ENCODE data around the gene NEURL1B. TPM values are rescaled to one million over a fixed set of nuclear protein-coding genes. Genes with fewer than 3 reads are reported as not detected.

The NEURL1B gene
- total and polyA plus RNA-seq, 12 donors, result 14.4 to 45.8 (median 21.6) TPM

DNA sequence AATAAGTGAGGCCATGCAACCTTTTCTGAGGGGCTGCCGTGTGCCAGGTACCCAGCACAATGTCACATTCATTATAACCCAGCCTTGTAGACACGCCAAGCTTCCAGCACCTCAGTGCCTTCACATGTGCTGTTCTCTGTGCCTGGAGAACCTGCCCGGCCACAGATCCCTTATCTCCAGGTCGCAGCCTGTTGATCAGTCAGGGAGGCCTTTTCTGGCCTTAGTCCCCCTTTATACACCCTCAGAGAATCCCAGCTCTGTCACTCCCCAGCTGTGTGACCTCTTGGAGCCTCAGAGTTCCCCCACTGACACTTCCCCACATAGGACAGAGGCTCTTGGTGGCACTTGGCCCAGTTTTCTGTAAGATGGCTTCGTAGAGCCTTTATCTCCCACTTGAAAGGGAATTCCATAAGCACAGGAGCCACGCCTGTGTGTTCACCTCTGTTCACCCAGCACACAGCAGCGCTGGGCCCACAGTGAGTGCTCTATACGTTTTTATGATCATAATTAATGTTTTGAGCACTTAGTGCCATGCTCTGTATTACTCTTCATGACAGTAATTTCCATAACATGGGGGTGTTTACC, 38.7 kb downstream of the NEURL1B start:
- 53 to 54% methylated on average over 8 of the region's 8 CpGs for WGBS, 2 donors
- DNase-seq (no peak), ATAC-seq (peak in 2 of 8 donors; percentile 7 to 10)
- peaks cover 7 to 84% (median 46%) of the 10 kb centered on the region in 9 donors for H3K4me1 ChIP-seq
- TF ChIP-seq, protein P1, sequence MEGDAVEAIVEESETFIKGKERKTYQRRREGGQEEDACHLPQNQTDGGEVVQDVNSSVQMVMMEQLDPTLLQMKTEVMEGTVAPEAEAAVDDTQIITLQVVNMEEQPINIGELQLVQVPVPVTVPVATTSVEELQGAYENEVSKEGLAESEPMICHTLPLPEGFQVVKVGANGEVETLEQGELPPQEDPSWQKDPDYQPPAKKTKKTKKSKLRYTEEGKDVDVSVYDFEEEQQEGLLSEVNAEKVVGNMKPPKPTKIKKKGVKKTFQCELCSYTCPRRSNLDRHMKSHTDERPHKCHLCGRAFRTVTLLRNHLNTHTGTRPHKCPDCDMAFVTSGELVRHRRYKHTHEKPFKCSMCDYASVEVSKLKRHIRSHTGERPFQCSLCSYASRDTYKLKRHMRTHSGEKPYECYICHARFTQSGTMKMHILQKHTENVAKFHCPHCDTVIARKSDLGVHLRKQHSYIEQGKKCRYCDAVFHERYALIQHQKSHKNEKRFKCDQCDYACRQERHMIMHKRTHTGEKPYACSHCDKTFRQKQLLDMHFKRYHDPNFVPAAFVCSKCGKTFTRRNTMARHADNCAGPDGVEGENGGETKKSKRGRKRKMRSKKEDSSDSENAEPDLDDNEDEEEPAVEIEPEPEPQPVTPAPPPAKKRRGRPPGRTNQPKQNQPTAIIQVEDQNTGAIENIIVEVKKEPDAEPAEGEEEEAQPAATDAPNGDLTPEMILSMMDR (IDR thresholded peaks at IDR 0.05), result no peak
- H3K27ac ChIP-seq, result peak overlapping the region; percentile 0 to 70 (median 48)
- peaks cover 0 to 79% (median 13%) of the 10 kb centered on the region in 9 donors for H3K36me3 ChIP-seq
- intact Hi-C loops (cut with DNase I), result loop anchor here in 1 of 10 donors (10.0 kb wide), 1 partner anchor 125 kb away; no protein-coding TSS in a partner anchor
- H3K4me3 ChIP-seq, result no peak overlapping the region
- no peaks in the 10 kb centered on the region for H3K27me3 ChIP-seq
- H3K9me3 ChIP-seq, result no peaks in the 10 kb centered on the region

DNA sequence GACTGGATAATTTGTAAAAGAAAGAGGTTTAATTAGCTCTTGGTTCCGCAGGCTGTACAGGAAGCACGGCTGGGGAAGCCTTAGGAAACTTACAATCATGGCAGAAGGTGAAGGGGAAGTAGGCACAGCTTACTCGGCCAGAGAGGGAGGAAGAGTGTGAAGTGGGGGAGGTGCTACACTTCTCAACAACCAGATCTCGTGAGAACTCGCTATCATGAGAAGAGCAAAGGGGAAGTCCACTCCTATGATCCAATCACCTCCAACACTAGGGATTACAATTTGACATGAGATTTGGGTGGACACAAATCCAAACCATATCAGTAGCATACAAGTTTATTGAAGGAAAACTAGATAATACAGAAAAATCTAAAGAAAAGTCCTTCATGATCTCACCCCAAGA, 39.9 kb downstream of the NEURL1B start:
- Histone ChIP-seq H3K27ac (peak overlapping the region in 5 of 10 donors; percentile 11 to 66 (median 17)), H3K36me3 (peaks cover 0 to 81% (median 13%) of the 10 kb centered on the region in 9 donors), H3K9me3 (no peaks in the 10 kb centered on the region), H3K4me3 (no peak overlapping the region), H3K4me1 (peaks cover 7 to 82% (median 51%) of the 10 kb centered on the region in 9 donors), H3K27me3 (no peaks in the 10 kb centered on the region)
- TF ChIP-seq, protein P1 (IDR thresholded peaks at IDR 0.05), result no peak
- DNase-seq (no peak), ATAC-seq (peak in 1 of 8 donors; percentile 26)
- 48 to 52% methylated on average over 5 of the region's 5 CpGs for WGBS, 2 donors
- intact Hi-C loops (cut with DNase I), result loop anchor here in 1 of 10 donors (10.0 kb wide), 1 partner anchor 126 kb away; no protein-coding TSS in a partner anchor

DNA sequence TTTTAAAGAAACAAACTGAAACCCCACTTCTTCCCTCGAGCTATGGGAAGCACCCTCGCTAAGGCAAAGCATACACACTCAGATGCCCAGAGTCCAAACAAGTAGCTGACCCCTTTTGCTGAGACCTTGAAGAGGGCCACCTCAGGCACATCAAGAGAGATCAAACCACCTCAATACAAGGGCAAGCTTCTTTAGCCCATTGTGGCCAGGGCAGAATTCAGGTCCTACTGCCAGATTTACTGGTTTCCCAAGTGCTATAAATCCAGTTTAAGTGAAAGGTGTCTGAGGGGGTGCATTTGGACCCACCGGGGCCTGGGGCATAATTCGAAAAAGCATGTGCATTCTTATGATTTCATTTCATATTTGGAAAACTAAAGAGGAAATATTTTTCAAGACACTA, 40.4 kb downstream of the NEURL1B start:
- Histone ChIP-seq H3K27me3 (no peaks in the 10 kb centered on the region), H3K36me3 (peaks cover 0 to 82% (median 13%) of the 10 kb centered on the region in 9 donors), H3K9me3 (no peaks in the 10 kb centered on the region), H3K27ac (peak overlapping the region in 4 of 10 donors; percentile 10 to 66 (median 12)), H3K4me1 (peaks cover 7 to 82% (median 49%) of the 10 kb centered on the region in 9 donors), H3K4me3 (no peak overlapping the region)
- TF ChIP-seq, protein P1 (IDR thresholded peaks at IDR 0.05), result no peak
- intact Hi-C loops (cut with DNase I), result loop anchor here in 1 of 10 donors (10.0 kb wide), 1 partner anchor 127 kb away; no protein-coding TSS in a partner anchor
- WGBS, 2 donors, result 80 to 91% methylated on average over 4 of the region's 4 CpGs
- DNase-seq, result no peak
- no peak for ATAC-seq

DNA sequence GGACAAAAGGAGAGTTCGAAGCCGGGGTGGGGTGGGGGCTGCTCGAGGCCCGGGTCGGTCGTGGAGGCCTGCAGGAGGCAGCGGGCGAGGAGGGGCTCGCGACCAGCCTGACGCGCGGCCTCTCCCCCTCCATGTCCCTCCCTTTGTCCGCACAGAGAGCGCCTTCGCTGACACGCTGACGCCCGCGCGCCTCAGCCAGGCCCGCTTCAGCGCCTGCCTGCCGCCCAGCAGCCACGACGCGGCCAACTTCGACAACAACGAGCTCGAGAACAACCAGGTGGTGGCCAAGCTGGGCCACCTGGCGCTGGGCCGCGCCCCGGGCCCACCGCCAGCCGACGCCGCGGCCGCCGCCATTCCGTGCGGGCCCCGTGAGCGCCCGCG, 42.2 kb downstream of the NEURL1B start:
- intact Hi-C loops (cut with DNase I), result loop anchor here in 1 of 10 donors (10.0 kb wide), 1 partner anchor 128 kb away; no protein-coding TSS in a partner anchor
- H3K9me3 ChIP-seq, result no peaks in the 10 kb centered on the region
- 83 to 87% methylated on average over 47 of the region's 47 CpGs for WGBS, 2 donors

More for the DNA sequence above, 42.2 kb downstream of the NEURL1B start:
- ATAC-seq (no peak), DNase-seq (no peak)
- Histone ChIP-seq H3K4me1 (peaks cover 7 to 82% (median 57%) of the 10 kb centered on the region in 9 donors), H3K4me3 (no peak overlapping the region), H3K27me3 (no peaks in the 10 kb centered on the region), H3K36me3 (peaks cover 0 to 84% (median 8%) of the 10 kb centered on the region in 9 donors), H3K27ac (no peak overlapping the region)
- TF ChIP-seq, protein P1 (IDR thresholded peaks at IDR 0.05), result no peak
